Stimulated activated CD4-positive, alpha-beta T cell treated with anti-CD3 and anti-CD28 coated beads, Interleukin-1b, Interleukin-23, amount 100 ng/mL, for 1 hour (primary cell): ENCODE data around the gene CACNA1S.

Source experiments
- DNase-seq, 2 donors: peaks; one replicate each; pipeline ENCODE4 v3.0.0-alpha.2; 2020; ENCODE audit warnings: low read depth in 2 of 2

Gene CACNA1S

GRCh38 chr1:201112173-201112731, at the start of gene CACNA1S:
Gene CACNA1S (minus strand): TSS chr1:201112426. CDS start chr1:201112339, 87 bp downstream.
- no peak for DNase-seq

GRCh38 chr1:201157949-201158348, 45.7 kb upstream of the CACNA1S start:
- no peak for DNase-seq

GRCh38 chr1:201156819-201157218, 44.6 kb upstream of the CACNA1S start:
- no peak for DNase-seq

- DNase-seq = no peak
Observed at GRCh38 chr1:201156346-201156745, 44.1 kb upstream of the CACNA1S start.

GRCh38 chr1:201155354-201155753, 43.1 kb upstream of the CACNA1S start:
- no peak for DNase-seq

- DNase-seq = peak; percentile 97 to 99
Observed at GRCh38 chr1:201154389-201155165, 42.4 kb upstream of the CACNA1S start, which contains the start of gene TMEM9. Gene TMEM9 (minus strand): TSS chr1:201154474. CDS start chr1:201153923, 551 bp downstream.

GRCh38 chr1:201153474-201154388, 41.5 kb upstream of the CACNA1S start:
- no peak for DNase-seq

GRCh38 chr1:201149400-201149799, 37.2 kb upstream of the CACNA1S start:
- DNase-seq = no peak

- DNase-seq = no peak
Observed at GRCh38 chr1:201147396-201148015, 35.3 kb upstream of the CACNA1S start.

GRCh38 chr1:201146626-201147390, 34.6 kb upstream of the CACNA1S start:
- no peak for DNase-seq

GRCh38 chr1:201145816-201146215, 33.6 kb upstream of the CACNA1S start:
- no peak for DNase-seq

GRCh38 chr1:201145132-201145531, 32.9 kb upstream of the CACNA1S start:
- no peak for DNase-seq

- no peak for DNase-seq
Observed at GRCh38 chr1:201144701-201145100, 32.5 kb upstream of the CACNA1S start.

- no peak for DNase-seq
Observed at GRCh38 chr1:201143726-201144635, 31.8 kb upstream of the CACNA1S start.

GRCh38 chr1:201142849-201143725, 30.9 kb upstream of the CACNA1S start:
- no peak for DNase-seq

- DNase-seq = no peak
Observed at GRCh38 chr1:201142011-201142848, 30.0 kb upstream of the CACNA1S start.

- DNase-seq = no peak
Observed at GRCh38 chr1:201141418-201141817, 29.2 kb upstream of the CACNA1S start.

- DNase-seq = no peak
Observed at GRCh38 chr1:201140941-201141260, 28.7 kb upstream of the CACNA1S start.
